HepG2 (cell line): ENCODE results near the gene PDE6C. TPM values are rescaled to one million over a fixed set of nuclear protein-coding genes. Genes with fewer than 3 reads are reported as not detected.
A peak's percentile ranks its signal among the peaks of the same experiment; 100 is the strongest.

ENCODE experiments used
- ATAC-seq: fragments of 200-7000 bp; cut with Tn5 transposase; 3 replicates; pipeline ENCODE4 v1.9.1; 2020; ENCODE audit warnings: mild to moderate bottlenecking, moderate library complexity
- BruUV-seq: library from RNA; stranded (reverse); fragments of 400-500 nt; replicated peaks from 2 replicates; lab custom pipeline; 2021; lab: Mats Ljungman, UMichigan
- CTCF ChIA-PET: fragments of 300-600 bp; formaldehyde crosslinking; extraction: SDS; loops from one replicate; lab custom pipeline; 2021; ENCODE audit warnings: low total read pairs, inconsistent platforms, low intra/inter-chr PET ratio; lab: Yijun Ruan, JAX
- POLR2A ChIA-PET: fragments of 350-600 bp; sonication (Branson Sonifier 250); formaldehyde crosslinking; loops from one replicate; lab custom pipeline; 2020; ENCODE audit warnings: antibody characterized with exemption, inconsistent platforms; lab: Yijun Ruan, JAX
- DNase-seq: peaks from one replicate; pipeline ENCODE4 v3.0.0-alpha.2; 2015; ENCODE audit warnings: low spot score
- FAIRE-seq: peaks from 3 replicates; lab custom pipeline; 2011; peaks lifted over from hg19 to GRCh38; lab: Jason Lieb, UNC
- H2AFZ ChIP-seq: one replicate; pipeline ENCODE4 v1.6.1; 2011; ENCODE audit warnings: low read length, inconsistent platforms
- H3K27ac ChIP-seq: fragments of 300-600 bp; 3 replicates; pipeline ENCODE4 v1.8.0; 2011; ENCODE audit warnings: mixed run types, mild to moderate bottlenecking, mixed read lengths, low read length, inconsistent platforms; ENCODE audit not compliant: insufficient read depth; ENCODE audit errors: extremely low read length
- H3K27me3 ChIP-seq, 2 experiments: fragments of 200-600 bp in 1 of 2; 2 replicates in 1 of 2; 3 replicates in 1 of 2; pipeline versions ENCODE4 v1.6.0 to v1.8.0; 2011; ENCODE audit warnings: low read length in 2 of 2, mild to moderate bottlenecking in 2 of 2, moderate library complexity in 2 of 2, inconsistent platforms in 1 of 2; ENCODE audit not compliant: insufficient read depth in 2 of 2, control insufficient read depth in 1 of 2
- H3K36me3 ChIP-seq, 2 experiments: fragments of 200-600 bp in 1 of 2; replicated peaks in 1 of 2; 2 replicates in 1 of 2; 3 replicates in 1 of 2; pipeline versions ENCODE4 v1.5.1 to v1.8.0; 2011; ENCODE audit warnings: low read length in 2 of 2, inconsistent platforms in 1 of 2; ENCODE audit not compliant: insufficient read depth in 2 of 2, control insufficient read depth in 1 of 2
- H3K4me1 ChIP-seq: 2 replicates; pipeline ENCODE4 v1.5.1; 2012; ENCODE audit warnings: low read length, inconsistent platforms; ENCODE audit not compliant: insufficient read depth
- H3K4me2 ChIP-seq: 2 replicates; pipeline ENCODE4 v1.6.0; 2011; ENCODE audit warnings: low read depth, low read length, inconsistent platforms
- H3K4me3 ChIP-seq, 3 experiments: fragments of 200-600 bp in 1 of 3; sonication (generic), shearing (Covaris generic) in 1 of 3; replicated peaks in 1 of 3; 2 replicates each; pipeline ENCODE4 v1.5.1; 2011 to 2016; ENCODE audit warnings: low read length in 3 of 3, inconsistent platforms in 2 of 3, low read depth in 2 of 3, mild to moderate bottlenecking in 2 of 3, control low read depth in 1 of 3, mixed read lengths in 1 of 3; ENCODE audit not compliant: insufficient read depth in 1 of 3
- H3K79me2 ChIP-seq: one replicate; pipeline ENCODE4 v1.6.1; 2011; ENCODE audit warnings: low read length, inconsistent platforms; ENCODE audit not compliant: insufficient read depth
- H3K9ac ChIP-seq: 2 replicates; pipeline ENCODE4 v1.6.0; 2011; ENCODE audit warnings: mild to moderate bottlenecking, low read depth, low read length, inconsistent platforms; ENCODE audit not compliant: insufficient read depth
- H3K9me3 ChIP-seq: 2 replicates; pipeline ENCODE4 v1.5.1; 2012; ENCODE audit warnings: mild to moderate bottlenecking, low read length
- H4K20me1 ChIP-seq: 2 replicates; pipeline ENCODE4 v1.6.0; 2011; ENCODE audit warnings: inconsistent platforms, mild to moderate bottlenecking, low read length, moderate library complexity; ENCODE audit not compliant: insufficient read depth
- BCL6 ChIP-seq: IDR thresholded peaks from 2 replicates; pipeline ENCODE4 v1.6.1; 2016; ENCODE audit warnings: missing genetic modification reagents, missing compliant biosample characterization
- HDAC6 ChIP-seq: fragments of 200-600 bp; sonication (generic); IDR thresholded peaks from 2 replicates; pipeline ENCODE4 v1.7.0; 2017; ENCODE audit warnings: mild to moderate bottlenecking, antibody characterized with exemption, low read length, low read depth
- HOXA5 ChIP-seq: sonication (generic); formaldehyde crosslinking; IDR thresholded peaks from 2 replicates; pipeline ENCODE4 v1.4.0; 2020; ENCODE audit warnings: missing genetic modification reagents
- SAFB2 ChIP-seq: sonication (generic); formaldehyde crosslinking; IDR thresholded peaks from 2 replicates; pipeline ENCODE4 v1.5.1; 2020; ENCODE audit warnings: missing genetic modification reagents, low read depth, mild to moderate bottlenecking, borderline replicate concordance
- TAF1 ChIP-seq: sonication (generic); formaldehyde crosslinking; IDR thresholded peaks from 2 replicates; pipeline ENCODE4 v1.4.0; 2020; ENCODE audit warnings: missing genetic modification reagents
- ZMYM3 ChIP-seq: sonication (generic); formaldehyde crosslinking; IDR thresholded peaks from 2 replicates; pipeline ENCODE4 v1.5.1; 2020; ENCODE audit warnings: mild to moderate bottlenecking, missing genetic modification reagents
- ZNF274 ChIP-seq: sonication (generic); formaldehyde crosslinking; IDR thresholded peaks from 2 replicates; pipeline ENCODE4 v1.5.1; 2020; ENCODE audit warnings: mild to moderate bottlenecking, missing genetic modification reagents
- ZNF468 ChIP-seq: sonication (generic); formaldehyde crosslinking; IDR thresholded peaks from 2 replicates; pipeline ENCODE4 v1.8.0; 2022; ENCODE audit warnings: mild to moderate bottlenecking, moderate library complexity, missing genetic modification reagents
- ZNF562 ChIP-seq: sonication (generic); formaldehyde crosslinking; IDR thresholded peaks from 2 replicates; pipeline ENCODE4 v1.8.0; 2022; ENCODE audit warnings: missing genetic modification reagents, borderline replicate concordance
- ZNF891 ChIP-seq: sonication (generic); formaldehyde crosslinking; IDR thresholded peaks from 2 replicates; pipeline ENCODE4 v1.5.0; 2020; ENCODE audit warnings: mild to moderate bottlenecking, missing genetic modification reagents
- WGBS: methylation state at CpG from one replicate; pipeline ENCODE4 v1.1.6; 2017; ENCODE audit warnings: low lambda C conversion rate; 5-methylcytosine and 5-hydroxymethylcytosine counted together
- in situ Hi-C: cut with HindIII; loops from 2 replicates; pipeline ENCODE4 v1.10.0; 2017; ENCODE audit warnings: low pct_unique_long_range_greater_than_20kb; ENCODE audit not compliant: extremely low pct_ligation_motif_present
- intact Hi-C: fragments of 100-400 bp; cut with micrococcal nuclease; formaldehyde crosslinking; loops from one replicate; pipeline ENCODE4 v1.10.0; 2022; ENCODE audit not compliant: unreplicated experiment
- polyA plus RNA-seq, 8 experiments: library from polyadenylated mRNA; depleted of rRNA in 3 of 8; stranded (reverse) in 7 of 8; unstranded in 1 of 8; fragments of >200 nt; fragmentation: Illumina TruSeq in 4 of 8; extraction: Trizol in 4 of 8; gene quantifications; 2 replicates each; pipeline versions ENCODE4 v1.2.1 to v1.2.3, GENCODE V29; 2011 to 2016; ENCODE audit warnings: low read depth in 4 of 8, missing spikeins in 1 of 8, mixed read lengths in 1 of 8; ENCODE audit not compliant: insufficient read depth in 1 of 8
- total RNA-seq, 5 experiments: library from RNA; depleted of rRNA; stranded (reverse); fragments of >200 nt; fragmentation: Illumina TruSeq; extraction: Trizol; gene quantifications; 2 replicates each; pipeline ENCODE4 v1.2.3, GENCODE V29; 2016; ENCODE audit warnings: low read depth in 1 of 5
- TF ChIP-seq, protein P1 (sequence below): IDR thresholded peaks from 2 replicates; pipeline ENCODE4 v1.6.1; 2016; ENCODE audit warnings: low read depth
- TF ChIP-seq, protein P2 (sequence below): sonication (generic); formaldehyde crosslinking; IDR thresholded peaks from 2 replicates; pipeline ENCODE4 v1.5.0; 2020; ENCODE audit warnings: missing genetic modification reagents
- TF ChIP-seq, protein P3 (sequence below): sonication (generic); formaldehyde crosslinking; IDR thresholded peaks from 2 replicates; pipeline ENCODE4 v1.4.0; 2020; ENCODE audit warnings: missing genetic modification reagents
- TF ChIP-seq, protein P4 (sequence below): sonication (generic); formaldehyde crosslinking; IDR thresholded peaks from 2 replicates; pipeline ENCODE4 v1.5.1; 2020; ENCODE audit warnings: missing genetic modification reagents, mild to moderate bottlenecking, borderline replicate concordance

PDE6C gene
- total and polyA plus RNA-seq, 2 of the 13 experiments (the other 11 are each of a cell fraction or from before 2014, with no cell fraction given), result 0.64 TPM; not detected in 1

DNA sequence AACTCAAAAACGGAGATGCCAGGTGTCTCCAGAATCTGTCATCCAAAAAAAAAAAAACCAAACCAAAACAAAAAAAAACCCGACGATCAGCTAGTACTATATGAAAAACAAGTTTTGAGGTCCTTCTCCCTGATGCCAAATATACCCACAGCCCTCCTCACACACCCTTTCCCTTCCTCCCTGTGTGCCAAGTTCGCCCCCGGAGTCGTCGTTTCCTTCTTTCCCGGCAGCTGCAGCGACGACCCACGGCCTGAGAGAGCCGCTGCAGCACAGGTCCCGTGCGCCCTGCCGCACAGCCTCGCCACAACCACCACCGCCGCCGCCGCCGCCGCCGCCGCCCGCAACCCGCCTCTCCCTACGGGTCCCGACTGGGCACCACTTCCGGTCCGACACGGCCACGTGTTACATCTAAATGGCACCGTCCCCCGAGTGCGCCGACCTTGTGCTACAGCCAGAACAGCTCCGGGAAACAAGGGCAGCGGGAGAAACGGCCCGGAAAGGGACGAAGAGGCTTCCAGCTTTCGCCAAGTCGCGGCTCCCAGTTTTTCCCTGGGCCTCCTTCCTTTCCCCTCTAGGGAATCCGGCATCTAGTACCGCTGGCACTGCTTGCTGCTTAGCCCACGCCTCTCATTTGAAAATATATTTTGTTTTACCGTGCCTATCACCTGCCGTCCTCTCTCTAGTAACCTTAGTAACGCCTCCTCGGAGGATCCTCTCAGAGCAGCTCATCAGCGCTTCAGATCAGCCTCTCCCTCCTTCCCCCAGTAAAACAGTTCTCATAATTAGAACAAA is 90.1 kb downstream of the PDE6C start, which contains the start of gene FRA10AC1:
Gene FRA10AC1, minus strand, starts transcription at position 383 of the 792 bp plus-strand sequence. CDS start 2,486 bp downstream, outside the sequence.
- Histone ChIP-seq H2AFZ (peak within 1 kb of the TSS; percentile 99), H3K27me3 (no peaks in the 10 kb centered on the region; a peak in 1 of 5 replicates), H3K4me1 (peaks cover 24% of the 10 kb centered on the region), H4K20me1 (no peaks in the 10 kb centered on the region), H3K79me2 (peaks cover 8% of the 10 kb centered on the region), H3K9ac (peak within 1 kb of the TSS; percentile 85), H3K27ac (peak within 1 kb of the TSS; percentile 61), H3K9me3 (no peaks in the 10 kb centered on the region), H3K4me2 (peak within 1 kb of the TSS; percentile 95), H3K4me3 (peak within 1 kb of the TSS; percentile 78 to 88 (median 84)), H3K36me3 (peaks cover 0 to 11% of the 10 kb centered on the region in 2 experiments; a peak in 3 of 5 replicates)
- in situ Hi-C loops (loop anchor here (10.0 kb wide), 1 partner anchor 112 kb away; no protein-coding TSS in a partner anchor), intact Hi-C loops (loop anchor here (1.0 kb wide), 1 partner anchor 114 kb away; no protein-coding TSS in a partner anchor)
- peak; percentile 73 for DNase-seq
- BruUV-seq, result no TSS peak
- POLR2A ChIA-PET, result interaction anchor here (0.5 to 1.8 kb wide), 10 partner anchors 9 to 421 kb away, joined by 3 to 5 read pairs (median 3); partner anchors contain the start of gene CEP55
- peak; percentile 99 for ATAC-seq
- no peak for FAIRE-seq
- WGBS, result under 1% methylated on average over 38 of the region's 52 CpGs
- CTCF ChIA-PET, result no interaction called here
- TF ChIP-seq, protein P1, sequence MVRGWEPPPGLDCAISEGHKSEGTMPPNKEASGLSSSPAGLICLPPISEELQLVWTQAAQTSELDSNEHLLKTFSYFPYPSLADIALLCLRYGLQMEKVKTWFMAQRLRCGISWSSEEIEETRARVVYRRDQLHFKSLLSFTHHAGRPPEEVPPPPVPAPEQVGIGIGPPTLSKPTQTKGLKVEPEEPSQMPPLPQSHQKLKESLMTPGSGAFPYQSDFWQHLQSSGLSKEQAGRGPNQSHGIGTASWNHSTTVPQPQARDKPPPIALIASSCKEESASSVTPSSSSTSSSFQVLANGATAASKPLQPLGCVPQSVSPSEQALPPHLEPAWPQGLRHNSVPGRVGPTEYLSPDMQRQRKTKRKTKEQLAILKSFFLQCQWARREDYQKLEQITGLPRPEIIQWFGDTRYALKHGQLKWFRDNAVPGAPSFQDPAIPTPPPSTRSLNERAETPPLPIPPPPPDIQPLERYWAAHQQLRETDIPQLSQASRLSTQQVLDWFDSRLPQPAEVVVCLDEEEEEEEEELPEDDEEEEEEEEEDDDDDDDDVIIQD (CRISPR knock-in tag), result peak; percentile 72; the same call in 1 of the 2 replicates
- no peak for TF ChIP-seq ZNF468 (CRISPR knock-in tag)
- peak; percentile 91 for TF ChIP-seq HOXA5 (CRISPR knock-in tag)
- peak; percentile 76 for TF ChIP-seq ZNF891 (CRISPR knock-in tag)
- TF ChIP-seq ZMYM3 (CRISPR knock-in tag), result peak; percentile 84
- peak; percentile 92; the same call in 1 of the 2 replicates for TF ChIP-seq SAFB2 (CRISPR knock-in tag)
- TF ChIP-seq HDAC6, result no peak
- TF ChIP-seq, protein P2, sequence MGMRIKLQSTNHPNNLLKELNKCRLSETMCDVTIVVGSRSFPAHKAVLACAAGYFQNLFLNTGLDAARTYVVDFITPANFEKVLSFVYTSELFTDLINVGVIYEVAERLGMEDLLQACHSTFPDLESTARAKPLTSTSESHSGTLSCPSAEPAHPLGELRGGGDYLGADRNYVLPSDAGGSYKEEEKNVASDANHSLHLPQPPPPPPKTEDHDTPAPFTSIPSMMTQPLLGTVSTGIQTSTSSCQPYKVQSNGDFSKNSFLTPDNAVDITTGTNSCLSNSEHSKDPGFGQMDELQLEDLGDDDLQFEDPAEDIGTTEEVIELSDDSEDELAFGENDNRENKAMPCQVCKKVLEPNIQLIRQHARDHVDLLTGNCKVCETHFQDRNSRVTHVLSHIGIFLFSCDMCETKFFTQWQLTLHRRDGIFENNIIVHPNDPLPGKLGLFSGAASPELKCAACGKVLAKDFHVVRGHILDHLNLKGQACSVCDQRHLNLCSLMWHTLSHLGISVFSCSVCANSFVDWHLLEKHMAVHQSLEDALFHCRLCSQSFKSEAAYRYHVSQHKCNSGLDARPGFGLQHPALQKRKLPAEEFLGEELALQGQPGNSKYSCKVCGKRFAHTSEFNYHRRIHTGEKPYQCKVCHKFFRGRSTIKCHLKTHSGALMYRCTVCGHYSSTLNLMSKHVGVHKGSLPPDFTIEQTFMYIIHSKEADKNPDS, result peak; percentile 58; the same call in 1 of the 2 replicates
- peak; percentile 82 for TF ChIP-seq BCL6 (CRISPR knock-in tag)
- TF ChIP-seq TAF1 (CRISPR knock-in tag), result peak; percentile 83
- TF ChIP-seq, protein P3, sequence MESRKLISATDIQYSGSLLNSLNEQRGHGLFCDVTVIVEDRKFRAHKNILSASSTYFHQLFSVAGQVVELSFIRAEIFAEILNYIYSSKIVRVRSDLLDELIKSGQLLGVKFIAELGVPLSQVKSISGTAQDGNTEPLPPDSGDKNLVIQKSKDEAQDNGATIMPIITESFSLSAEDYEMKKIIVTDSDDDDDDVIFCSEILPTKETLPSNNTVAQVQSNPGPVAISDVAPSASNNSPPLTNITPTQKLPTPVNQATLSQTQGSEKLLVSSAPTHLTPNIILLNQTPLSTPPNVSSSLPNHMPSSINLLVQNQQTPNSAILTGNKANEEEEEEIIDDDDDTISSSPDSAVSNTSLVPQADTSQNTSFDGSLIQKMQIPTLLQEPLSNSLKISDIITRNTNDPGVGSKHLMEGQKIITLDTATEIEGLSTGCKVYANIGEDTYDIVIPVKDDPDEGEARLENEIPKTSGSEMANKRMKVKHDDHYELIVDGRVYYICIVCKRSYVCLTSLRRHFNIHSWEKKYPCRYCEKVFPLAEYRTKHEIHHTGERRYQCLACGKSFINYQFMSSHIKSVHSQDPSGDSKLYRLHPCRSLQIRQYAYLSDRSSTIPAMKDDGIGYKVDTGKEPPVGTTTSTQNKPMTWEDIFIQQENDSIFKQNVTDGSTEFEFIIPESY (CRISPR knock-in tag), result peak; percentile 73
- TF ChIP-seq, protein P4, sequence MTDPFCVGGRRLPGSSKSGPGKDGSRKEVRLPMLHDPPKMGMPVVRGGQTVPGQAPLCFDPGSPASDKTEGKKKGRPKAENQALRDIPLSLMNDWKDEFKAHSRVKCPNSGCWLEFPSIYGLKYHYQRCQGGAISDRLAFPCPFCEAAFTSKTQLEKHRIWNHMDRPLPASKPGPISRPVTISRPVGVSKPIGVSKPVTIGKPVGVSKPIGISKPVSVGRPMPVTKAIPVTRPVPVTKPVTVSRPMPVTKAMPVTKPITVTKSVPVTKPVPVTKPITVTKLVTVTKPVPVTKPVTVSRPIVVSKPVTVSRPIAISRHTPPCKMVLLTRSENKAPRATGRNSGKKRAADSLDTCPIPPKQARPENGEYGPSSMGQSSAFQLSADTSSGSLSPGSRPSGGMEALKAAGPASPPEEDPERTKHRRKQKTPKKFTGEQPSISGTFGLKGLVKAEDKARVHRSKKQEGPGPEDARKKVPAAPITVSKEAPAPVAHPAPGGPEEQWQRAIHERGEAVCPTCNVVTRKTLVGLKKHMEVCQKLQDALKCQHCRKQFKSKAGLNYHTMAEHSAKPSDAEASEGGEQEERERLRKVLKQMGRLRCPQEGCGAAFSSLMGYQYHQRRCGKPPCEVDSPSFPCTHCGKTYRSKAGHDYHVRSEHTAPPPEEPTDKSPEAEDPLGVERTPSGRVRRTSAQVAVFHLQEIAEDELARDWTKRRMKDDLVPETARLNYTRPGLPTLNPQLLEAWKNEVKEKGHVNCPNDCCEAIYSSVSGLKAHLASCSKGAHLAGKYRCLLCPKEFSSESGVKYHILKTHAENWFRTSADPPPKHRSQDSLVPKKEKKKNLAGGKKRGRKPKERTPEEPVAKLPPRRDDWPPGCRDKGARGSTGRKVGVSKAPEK, result 0 out of 2 replicates have a peak, but pooled peaks have one; percentile 49
- TF ChIP-seq ZNF562 (CRISPR knock-in tag), result no peak
- TF ChIP-seq ZNF274 (CRISPR knock-in tag), result peak; percentile 78
